GM12878 (cell line): Measurements from ENCODE around the gene EMC6. TPM values are rescaled to one million over a fixed set of nuclear protein-coding genes. Genes with fewer than 3 reads are reported as not detected.

ENCODE experiments used
- ATF2 ChIP-seq: IDR thresholded peaks from 2 replicates; pipeline ENCODE4 v1.6.1; 2012; ENCODE audit warnings: low read length, inconsistent platforms
- BACH1 ChIP-seq: fragments of 450-650 bp; IDR thresholded peaks from 2 replicates; pipeline ENCODE4 v1.6.1; 2017; ENCODE audit warnings: mild to moderate bottlenecking, borderline replicate concordance
- CUX1 ChIP-seq: IDR thresholded peaks from 2 replicates; pipeline ENCODE4 v1.6.1; 2012; ENCODE audit warnings: improper control_type of control experiment, low read depth, low read length; ENCODE audit not compliant: insufficient replicate concordance
- GATAD2B ChIP-seq: fragments of 450-650 bp; conservative IDR thresholded peaks from 2 replicates; pipeline ENCODE4 v1.6.1; 2017; ENCODE audit warnings: low read depth, mild to moderate bottlenecking, moderate library complexity
- JUNB ChIP-seq: IDR thresholded peaks from 2 replicates; pipeline ENCODE4 v1.6.1; 2016; ENCODE audit warnings: antibody characterized with exemption, mild to moderate bottlenecking
- KDM1A ChIP-seq: fragments of 200-600 bp; sonication (generic); IDR thresholded peaks from 2 replicates; pipeline ENCODE4 v1.6.1; 2016; ENCODE audit warnings: borderline replicate concordance
- SMC3 ChIP-seq: IDR thresholded peaks from 2 replicates; pipeline ENCODE4 v1.6.1; 2011; ENCODE audit warnings: low read length, improper control_type of control experiment, borderline replicate concordance
- ZBED1 ChIP-seq: IDR thresholded peaks from 2 replicates; pipeline ENCODE4 v1.6.1; 2016; ENCODE audit warnings: borderline replicate concordance
- polyA plus RNA-seq, 11 experiments: library from polyadenylated mRNA; depleted of rRNA in 4 of 11; unstranded in 6 of 11; stranded (reverse) in 5 of 11; fragments of >200 nt; fragmentation: Nextera tagmentation in 4 of 11; fragmentation: Illumina TruSeq in 1 of 11; extraction: Ambion mirVana in 4 of 11; extraction: Trizol in 1 of 11; gene quantifications; 1 replicate in 1 of 11; 2 replicates in 10 of 11; pipeline versions ENCODE4 v1.2.1 to v1.2.3, GENCODE V29; 2011 to 2016; ENCODE audit warnings: inconsistent platforms in 2 of 11, missing spikeins in 2 of 11, low read depth in 1 of 11
- total RNA-seq, 4 experiments: library from RNA; depleted of rRNA in 3 of 4; stranded (reverse); fragments of >200 nt in 3 of 4; fragmentation: Illumina TruSeq in 1 of 4; extraction: Trizol in 1 of 4; gene quantifications; 2 replicates each; pipeline versions ENCODE4 v1.2.1 to v1.2.3, GENCODE V29; 2013 to 2021

Gene EMC6
- total and polyA plus RNA-seq, 10 of the 15 experiments (the other 5 are each of a cell fraction or from before 2014, with no cell fraction given), result 5.1 to 172 (median 35.9) TPM

GRCh38 chr17:3708366-3708765, 39.8 kb downstream of the EMC6 start (continued):
- TF ChIP-seq CUX1, result no peak
- no peak for TF ChIP-seq ATF2
- TF ChIP-seq BACH1, result no peak
- no peak for TF ChIP-seq JUNB
- no peak for TF ChIP-seq SMC3
- no peak for TF ChIP-seq ZBED1
- TF ChIP-seq GATAD2B, result no peak
- TF ChIP-seq KDM1A, result no peak
